ENCODE measurements around the gene MMP28.

The MMP28 gene

DNA sequence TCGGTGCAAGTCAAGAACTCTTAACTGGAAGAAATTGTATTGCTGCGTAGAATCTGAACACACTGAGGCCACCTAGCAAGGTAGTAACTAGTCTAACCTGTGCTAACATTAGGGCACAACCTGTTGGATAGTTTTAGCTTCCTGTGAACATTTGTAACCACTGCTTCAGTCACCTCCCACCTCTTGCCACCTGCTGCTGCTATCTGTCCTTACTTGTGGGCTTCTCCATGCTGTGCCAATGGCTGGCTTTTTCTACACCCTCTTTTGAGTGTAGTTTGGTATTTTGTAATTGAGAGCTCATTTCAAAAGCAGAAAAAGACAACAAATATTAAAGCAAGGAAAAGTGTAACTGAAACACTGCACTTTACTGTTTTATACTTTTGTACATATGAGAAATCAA, 71.7 kb downstream of the MMP28 start:
- DNase-seq = no peak

DNA sequence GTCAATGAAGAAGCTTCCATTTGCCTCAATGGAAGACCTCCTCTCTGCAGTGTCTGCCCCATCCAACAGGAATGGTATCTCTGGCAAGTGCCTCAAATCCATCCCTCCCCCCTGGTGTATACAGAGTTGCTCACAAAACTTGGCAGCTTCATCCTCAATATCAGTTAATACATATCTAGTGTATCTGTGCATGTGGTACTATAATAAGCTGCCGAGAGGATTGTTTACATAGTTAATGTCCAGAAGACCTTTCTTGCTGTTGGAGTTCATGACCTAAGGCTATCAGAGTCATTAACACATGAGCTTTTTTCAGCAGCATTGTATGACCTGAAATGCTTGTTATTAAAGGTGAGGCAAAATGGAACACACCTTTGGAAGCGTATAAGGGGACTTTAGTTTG, 78.0 kb downstream of the MMP28 start:
- no peak for DNase-seq

GRCh38 chr17:35716897-35717465, 78.5 kb downstream of the MMP28 start:
- no peak for DNase-seq

GRCh38 chr17:35716173-35716572, 79.3 kb downstream of the MMP28 start:
- DNase-seq = no peak
